GM19463 (cell line): ENCODE data around the gene RNF212.

ENCODE experiments used
- ATAC-seq: cut with Tn5 transposase; IDR thresholded peaks from one replicate; pipeline ENCODE4 v1.9.1; 2021; ENCODE audit warnings: mild to moderate bottlenecking, moderate library complexity; ENCODE audit not compliant: unreplicated experiment

Gene RNF212

GRCh38 chr4:1091561-1091995, 21.8 kb downstream of the RNF212 start:
- ATAC-seq: no peak

- no peak for ATAC-seq
Measured at GRCh38 chr4:1090465-1091440, 22.6 kb downstream of the RNF212 start.

DNA sequence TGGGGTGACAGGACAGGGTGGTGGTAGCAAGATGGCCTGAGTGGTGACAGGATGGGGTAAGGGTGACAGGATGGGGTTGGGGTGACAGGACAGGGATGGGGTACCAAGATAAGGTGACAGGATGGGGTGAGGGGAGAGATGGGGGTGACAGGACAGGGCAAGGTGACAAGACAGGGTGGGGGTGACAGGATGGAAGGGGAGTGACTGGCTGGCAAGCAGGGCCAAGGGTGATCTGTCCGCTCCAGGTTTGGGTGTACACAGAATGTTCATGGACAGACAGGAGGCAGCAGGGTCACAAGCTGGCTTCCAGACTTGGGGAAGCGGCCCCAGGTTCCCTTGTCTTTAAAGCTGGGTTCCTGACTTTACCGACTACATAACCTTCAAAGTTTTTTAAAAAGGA, 23.3 kb downstream of the RNF212 start:
- ATAC-seq: no peak

DNA sequence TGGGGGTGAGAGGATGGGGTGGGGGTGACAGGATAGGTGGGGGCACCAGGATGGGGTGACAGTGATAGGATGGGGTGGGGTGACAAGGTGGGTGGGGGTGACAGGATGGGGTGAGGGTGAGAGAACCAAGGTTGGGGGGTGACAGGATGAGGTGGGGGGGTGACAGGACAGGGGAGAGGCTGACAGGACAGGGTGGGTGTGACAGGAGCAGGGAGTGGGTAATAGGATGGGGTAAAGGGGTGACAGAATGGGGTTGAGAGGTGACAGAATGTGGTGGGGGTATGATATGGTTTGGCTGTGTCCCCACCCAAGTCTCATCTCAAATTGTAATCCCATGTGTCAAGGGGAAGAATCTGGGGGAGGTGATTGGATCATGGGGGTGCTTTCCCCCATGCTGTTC, 26.0 kb downstream of the RNF212 start:
- no peak for ATAC-seq

- ATAC-seq: no peak
Measured at GRCh38 chr4:1086011-1086410, 27.4 kb downstream of the RNF212 start.

- ATAC-seq: no peak
Measured at GRCh38 chr4:1085404-1085799, 28.0 kb downstream of the RNF212 start.

- ATAC-seq: no peak
Measured at GRCh38 chr4:1084796-1085403, 28.5 kb downstream of the RNF212 start.

GRCh38 chr4:1084394-1084793, 29.0 kb downstream of the RNF212 start:
- no peak for ATAC-seq

GRCh38 chr4:1082215-1083182, 30.9 kb downstream of the RNF212 start:
- no peak for ATAC-seq

DNA sequence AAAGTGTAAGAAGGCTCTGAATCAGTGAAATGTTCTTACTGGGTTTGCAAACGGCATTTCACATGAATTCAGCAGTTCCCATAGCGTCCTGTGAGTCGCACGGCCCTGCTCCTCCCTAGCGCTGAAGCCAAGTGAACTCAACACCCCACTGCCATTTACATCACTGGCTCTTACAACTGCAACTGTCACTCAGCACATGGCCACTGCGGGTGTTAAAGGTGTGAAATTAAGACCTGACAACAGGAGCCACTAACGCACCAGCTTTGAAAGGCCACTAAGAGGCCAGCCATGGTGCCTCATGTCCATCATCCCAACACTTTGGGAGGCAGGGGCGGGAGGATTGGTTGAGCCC, 31.7 kb downstream of the RNF212 start:
- no peak for ATAC-seq

DNA sequence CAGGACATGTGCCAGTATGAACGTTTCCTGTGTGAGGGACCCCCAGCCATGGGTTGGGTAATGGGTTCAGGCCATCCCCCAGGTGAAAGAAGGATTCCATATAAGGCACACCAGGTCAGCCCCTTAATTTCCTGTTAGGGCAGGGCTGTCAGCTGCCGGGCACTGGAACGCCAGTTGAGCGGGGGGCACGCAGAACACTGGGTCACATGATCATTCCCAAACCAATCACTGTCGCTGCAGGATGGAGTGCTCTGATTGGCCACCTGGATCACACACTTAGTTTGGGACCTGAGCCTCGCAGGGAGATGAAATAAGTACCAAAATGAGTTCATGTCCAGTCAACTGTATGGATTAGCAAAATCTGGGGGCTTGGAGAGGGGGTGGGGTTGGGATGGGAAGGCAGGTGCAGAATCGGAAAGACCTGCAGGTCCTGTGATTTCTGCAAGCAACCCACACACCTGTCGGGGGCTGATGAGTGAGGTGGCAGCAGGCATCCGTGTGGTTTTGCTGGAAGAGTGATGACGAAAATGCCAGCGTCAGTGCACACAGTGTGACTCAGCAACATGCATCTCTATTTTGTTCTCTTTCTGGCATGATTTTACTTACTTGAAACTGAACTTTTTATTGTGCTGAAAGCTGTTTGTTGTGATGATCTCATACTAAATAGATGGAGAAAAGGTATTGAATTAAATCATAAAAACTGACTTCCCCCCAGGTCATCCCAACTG, 32.2 kb downstream of the RNF212 start:
- no peak for ATAC-seq

GRCh38 chr4:1080432-1080831, 32.9 kb downstream of the RNF212 start:
- no peak for ATAC-seq

DNA sequence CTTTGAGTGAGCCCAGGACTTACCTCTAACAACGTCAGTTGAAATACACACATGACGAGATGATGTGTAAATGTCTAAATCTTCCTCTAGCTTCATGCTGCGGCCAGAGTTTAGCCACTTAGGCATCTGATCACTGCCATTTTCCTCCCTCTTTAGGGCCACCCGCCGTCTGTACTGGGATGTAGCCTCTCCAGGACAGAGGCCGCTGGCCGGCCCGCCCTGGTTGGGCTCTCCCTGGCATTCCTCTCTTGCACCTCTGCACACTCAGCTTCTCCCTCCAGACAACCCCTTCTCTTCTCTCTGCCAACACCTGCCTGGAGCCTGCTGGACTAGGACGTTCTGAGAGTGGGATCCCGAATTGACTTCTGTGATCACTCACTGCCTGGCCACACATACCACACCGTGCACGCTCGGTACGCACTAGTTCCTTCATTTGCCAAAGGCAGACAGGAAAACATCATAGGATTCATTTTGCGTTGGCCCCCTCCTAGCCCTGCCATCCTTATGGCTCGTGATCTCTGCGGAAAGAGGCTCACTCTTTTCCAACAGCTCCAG, 33.6 kb downstream of the RNF212 start:
- ATAC-seq: no peak

DNA sequence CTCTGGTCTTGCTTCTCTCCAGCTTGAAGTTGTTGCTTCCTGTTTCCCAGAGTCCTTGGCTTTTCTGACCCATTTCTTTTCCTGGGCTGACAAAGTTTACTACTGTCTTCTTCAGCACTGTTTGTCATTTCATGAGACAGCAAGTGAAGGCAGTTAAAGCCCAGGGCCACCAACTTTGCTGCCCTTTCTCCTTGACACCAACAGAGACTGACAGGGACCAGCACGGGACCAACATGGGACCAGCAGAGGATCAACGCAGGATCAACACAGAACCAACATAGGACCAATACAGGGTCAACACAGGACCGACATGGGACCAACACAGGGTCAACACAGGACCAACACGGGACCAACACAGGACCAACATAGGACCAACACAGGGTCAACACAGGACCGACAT, 34.9 kb downstream of the RNF212 start:
- no peak for ATAC-seq

- ATAC-seq: no peak
Measured at GRCh38 chr4:1077711-1078477, 35.5 kb downstream of the RNF212 start.

- no peak for ATAC-seq
Measured at GRCh38 chr4:1075809-1076699, 37.3 kb downstream of the RNF212 start.

GRCh38 chr4:1075225-1075624, 38.1 kb downstream of the RNF212 start:
- ATAC-seq: no peak

GRCh38 chr4:1074077-1074476, 39.3 kb downstream of the RNF212 start:
- no peak for ATAC-seq
